ENCODE results near the gene ILK. TPM values are rescaled to one million over a fixed set of nuclear protein-coding genes. Genes with fewer than 3 reads are reported as not detected.

Gene ILK
- total and polyA plus RNA-seq, 2 donors (not counting 3 experiments of a cell fraction or from before 2014, with no cell fraction given): 221 to 296 TPM

DNA sequence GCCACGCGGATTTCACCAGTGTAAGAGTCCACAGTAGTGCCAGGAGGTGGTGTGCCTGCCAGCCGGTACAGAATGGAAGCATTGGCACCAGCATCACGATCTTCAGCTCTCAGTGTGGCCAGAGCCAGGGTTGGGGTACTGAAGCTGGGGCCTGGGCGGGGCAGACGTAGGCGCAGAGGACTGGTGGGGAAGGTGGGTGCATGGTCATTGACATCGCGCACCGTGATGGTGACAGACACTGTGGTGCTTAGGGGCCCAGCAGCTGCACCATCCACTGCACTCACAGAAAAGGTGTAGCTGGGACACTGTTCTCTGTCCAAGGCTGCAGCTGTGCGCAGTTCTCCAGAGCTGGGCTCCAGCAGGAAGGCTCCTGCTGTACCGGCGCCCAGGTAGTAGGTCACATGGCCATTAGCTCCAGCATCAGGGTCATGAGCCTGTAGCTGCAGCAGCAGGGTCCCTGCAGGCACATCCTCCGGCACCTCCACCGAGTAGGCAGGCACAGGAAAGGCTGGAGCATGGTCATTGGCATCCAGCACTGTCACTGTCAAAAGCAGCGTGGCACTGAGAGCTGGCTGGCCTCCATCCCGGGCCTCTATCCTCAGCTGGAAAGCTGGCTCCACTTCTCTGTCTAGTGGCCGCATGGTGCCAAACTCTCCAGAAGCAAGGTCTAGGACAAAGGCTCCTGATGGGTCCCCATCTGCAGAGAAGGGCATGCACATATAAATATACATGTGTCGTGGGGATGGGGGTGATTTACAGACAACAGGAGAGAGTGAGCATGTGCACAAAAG lies 23.6 kb downstream of the ILK start:
- CTCF ChIA-PET: interaction anchor here (0.8 to 1.3 kb wide), 5 partner anchors 11 to 96 kb away, joined by 3 to 4 read pairs (median 3); partner anchors contain the start of gene MRPL17
- H3K4me3 ChIP-seq (replicated peaks in 1 of 3; ENCODE audit: insufficient read depth in 1 of 3, low read depth in 1 of 3, low read length in 3 of 3): no peak overlapping the region
- no peaks in the 10 kb centered on the region for H3K4me1 ChIP-seq (ENCODE audit: control insufficient read depth, extremely low read depth, insufficient read depth, low read length)
- H3K27ac ChIP-seq (ENCODE audit: insufficient read depth, low read depth, low read length): no peak overlapping the region
- H3K79me2 ChIP-seq (ENCODE audit: control insufficient read depth, insufficient read depth, low read length): no peaks in the 10 kb centered on the region
- no peak overlapping the region for H2AFZ ChIP-seq (ENCODE audit: low read depth, low read length)
- TF ChIP-seq POLR2A (IDR thresholded peaks at IDR 0.05; ENCODE audit: low read depth, low read length) (no peak), JUN (IDR thresholded peaks at IDR 0.05; ENCODE audit: borderline replicate concordance, insufficient read depth, insufficient read length, low read depth) (no peak), POLR2AphosphoS5 (IDR thresholded peaks at IDR 0.05; ENCODE audit: insufficient read depth, low read depth, low read length) (no peak), FOS (IDR thresholded peaks at IDR 0.05; ENCODE audit: borderline replicate concordance, insufficient read depth, low read length) (no peak), EZH2 (IDR thresholded peaks at IDR 0.05; ENCODE audit: borderline replicate concordance, low read depth, low read length, severe bottlenecking) (no peak), GATA2 (IDR thresholded peaks at IDR 0.05; ENCODE audit: insufficient read depth, insufficient read length, low read depth, low read length) (no peak), MYC (IDR thresholded peaks at IDR 0.05; ENCODE audit: low read depth, low read length) (no peak)
- TF ChIP-seq, protein P1, sequence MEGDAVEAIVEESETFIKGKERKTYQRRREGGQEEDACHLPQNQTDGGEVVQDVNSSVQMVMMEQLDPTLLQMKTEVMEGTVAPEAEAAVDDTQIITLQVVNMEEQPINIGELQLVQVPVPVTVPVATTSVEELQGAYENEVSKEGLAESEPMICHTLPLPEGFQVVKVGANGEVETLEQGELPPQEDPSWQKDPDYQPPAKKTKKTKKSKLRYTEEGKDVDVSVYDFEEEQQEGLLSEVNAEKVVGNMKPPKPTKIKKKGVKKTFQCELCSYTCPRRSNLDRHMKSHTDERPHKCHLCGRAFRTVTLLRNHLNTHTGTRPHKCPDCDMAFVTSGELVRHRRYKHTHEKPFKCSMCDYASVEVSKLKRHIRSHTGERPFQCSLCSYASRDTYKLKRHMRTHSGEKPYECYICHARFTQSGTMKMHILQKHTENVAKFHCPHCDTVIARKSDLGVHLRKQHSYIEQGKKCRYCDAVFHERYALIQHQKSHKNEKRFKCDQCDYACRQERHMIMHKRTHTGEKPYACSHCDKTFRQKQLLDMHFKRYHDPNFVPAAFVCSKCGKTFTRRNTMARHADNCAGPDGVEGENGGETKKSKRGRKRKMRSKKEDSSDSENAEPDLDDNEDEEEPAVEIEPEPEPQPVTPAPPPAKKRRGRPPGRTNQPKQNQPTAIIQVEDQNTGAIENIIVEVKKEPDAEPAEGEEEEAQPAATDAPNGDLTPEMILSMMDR (IDR thresholded peaks at IDR 0.05; ENCODE audit: extremely low read depth in 1 of 2, insufficient read depth in 1 of 2, low read depth in 1 of 2, low read length in 2 of 2): no peak
- TF ChIP-seq, protein P2, sequence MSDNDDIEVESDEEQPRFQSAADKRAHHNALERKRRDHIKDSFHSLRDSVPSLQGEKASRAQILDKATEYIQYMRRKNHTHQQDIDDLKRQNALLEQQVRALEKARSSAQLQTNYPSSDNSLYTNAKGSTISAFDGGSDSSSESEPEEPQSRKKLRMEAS (IDR thresholded peaks at IDR 0.05; ENCODE audit: insufficient read depth, insufficient read length): no peak
- no peak overlapping the region for H3K4me2 ChIP-seq (ENCODE audit: insufficient read depth, low read length)
- DNase-seq (ENCODE audit: low read depth, low spot score) (no peak), FAIRE-seq (no peak)
- no peaks in the 10 kb centered on the region for H3K9me3 ChIP-seq (replicated peaks; ENCODE audit: control insufficient read depth, insufficient read depth, low read length)
- BruUV-seq (replicated peaks): no TSS peak
- dilution Hi-C loops (cut with MboI; ENCODE audit: extremely low pct_ligation_motif_present, low sequenced_read_pairs) (no loop called here), intact Hi-C loops (cut with micrococcal nuclease) (no loop called here)
- no peaks in the 10 kb centered on the region for H3K9me1 ChIP-seq (replicated peaks; ENCODE audit: control insufficient read depth, extremely low read depth, insufficient read depth, low read length)
- POLR2A ChIA-PET: no interaction called here
- no peaks in the 10 kb centered on the region for H4K20me1 ChIP-seq (replicated peaks; ENCODE audit: control insufficient read depth, extremely low read depth, insufficient read depth, low read length)
- no peak overlapping the region for H3K9ac ChIP-seq (replicated peaks; ENCODE audit: extremely low read depth, insufficient read depth, low read length)
- no peaks in the 10 kb centered on the region for H3K27me3 ChIP-seq (ENCODE audit: control insufficient read depth in 2 of 2, insufficient read depth in 2 of 2, low read length in 2 of 2)
- peaks cover 5 to 71% of the 10 kb centered on the region in 2 experiments for H3K36me3 ChIP-seq (ENCODE audit: control insufficient read depth in 2 of 2, extremely low read depth in 1 of 2, insufficient read depth in 2 of 2, low read length in 2 of 2)

Measured in endothelial cell of umbilical vein (primary cell).